K562 (cell line): ENCODE data around the gene DTNA. TPM values are rescaled to one million over a fixed set of nuclear protein-coding genes. Genes with fewer than 3 reads are reported as not detected.

ENCODE experiments used
- ATAC-seq: fragments of 200-7000 bp; cut with Tn5 transposase; 3 replicates; pipeline ENCODE4 v1.9.1; 2020; ENCODE audit warnings: moderate library complexity
- BruUV-seq: library from RNA; stranded (reverse); fragments of 400-500 nt; replicated peaks from 2 replicates; lab custom pipeline; 2021; lab: Mats Ljungman, UMichigan
- CTCF ChIA-PET: fragments of 300-600 bp; formaldehyde crosslinking; extraction: SDS; loops from one replicate; lab custom pipeline; 2021; ENCODE audit warnings: low intra/inter-chr PET ratio; lab: Yijun Ruan, JAX
- POLR2A ChIA-PET: fragments of 300-600, 350-650 bp; sonication (Branson Sonifier 250); formaldehyde crosslinking; extraction: SDS; loops from one replicate; lab custom pipeline; 2021; ENCODE audit warnings: antibody characterized with exemption, inconsistent platforms; lab: Yijun Ruan, JAX
- DNase-seq, 4 experiments: peaks; one replicate each; pipeline versions ENCODE4 v3.0.0 to v3.0.0-alpha.2; 2011 to 2018; ENCODE audit warnings: low spot score in 3 of 4, mixed read lengths in 3 of 4; ENCODE audit errors: extremely low read depth in 1 of 4
- FAIRE-seq: peaks from 2 replicates; lab custom pipeline; 2011; peaks lifted over from hg19 to GRCh38; lab: Jason Lieb, UNC
- H2AFZ ChIP-seq: 2 replicates; pipeline ENCODE4 v1.6.0; 2011; ENCODE audit warnings: low read depth, low read length, control low read depth, inconsistent platforms
- H3K27ac ChIP-seq: fragments of 200-600 bp; 3 replicates; pipeline ENCODE4 v1.8.0; 2011; ENCODE audit warnings: low read depth, mild to moderate bottlenecking, control low read depth, inconsistent platforms, low read length, moderate library complexity, mixed read lengths; ENCODE audit errors: extremely low read depth
- H3K27me3 ChIP-seq, 2 experiments: fragments of 300-600 bp in 1 of 2; 2 replicates in 1 of 2; 3 replicates in 1 of 2; pipeline versions ENCODE4 v1.6.0 to v1.8.0; 2011; ENCODE audit warnings: inconsistent platforms in 2 of 2, low read length in 2 of 2, mild to moderate bottlenecking in 1 of 2, mixed read lengths in 1 of 2, moderate library complexity in 1 of 2; ENCODE audit not compliant: control insufficient read depth in 2 of 2, insufficient read depth in 2 of 2
- H3K36me3 ChIP-seq: fragments of 300-600 bp; 3 replicates; pipeline ENCODE4 v1.8.0; 2011; ENCODE audit warnings: mild to moderate bottlenecking, low read length, inconsistent platforms; ENCODE audit not compliant: control insufficient read depth, insufficient read depth
- H3K4me1 ChIP-seq, 2 experiments: fragments of 200-600 bp in 1 of 2; replicated peaks in 1 of 2; 2 replicates in 1 of 2; 3 replicates in 1 of 2; pipeline versions ENCODE4 v1.5.1 to v1.8.0; 2011; ENCODE audit warnings: inconsistent platforms in 2 of 2, low read length in 2 of 2, mild to moderate bottlenecking in 1 of 2, mixed read lengths in 1 of 2, moderate library complexity in 1 of 2; ENCODE audit not compliant: control insufficient read depth in 2 of 2, insufficient read depth in 2 of 2
- H3K4me2 ChIP-seq: 2 replicates; pipeline ENCODE4 v1.6.1; 2011; ENCODE audit warnings: low read length, control low read depth, inconsistent platforms, mixed read lengths; ENCODE audit not compliant: insufficient read depth
- H3K4me3 ChIP-seq: fragments of 200-600 bp; sonication (generic), shearing (Covaris generic); 2 replicates; pipeline ENCODE4 v1.5.1; 2016; ENCODE audit warnings: control low read depth, inconsistent platforms
- H3K79me2 ChIP-seq: fragments of 200-600 bp; 3 replicates; pipeline ENCODE4 v1.8.0; 2011; ENCODE audit warnings: low read length, inconsistent platforms; ENCODE audit not compliant: control insufficient read depth, insufficient read depth
- H3K9ac ChIP-seq, 2 experiments: 2 replicates each; pipeline versions ENCODE4 v1.6.0 to v1.6.1; 2011; ENCODE audit warnings: low read depth in 2 of 2, low read length in 2 of 2, control low read depth in 1 of 2, inconsistent platforms in 1 of 2, mild to moderate bottlenecking in 1 of 2, mixed read lengths in 1 of 2; ENCODE audit not compliant: insufficient read depth in 1 of 2
- H3K9me1 ChIP-seq: one replicate; pipeline ENCODE4 v1.6.0; 2011; ENCODE audit warnings: inconsistent platforms, mild to moderate bottlenecking, low read length, moderate library complexity; ENCODE audit not compliant: control insufficient read depth, insufficient read depth
- H3K9me3 ChIP-seq: replicated peaks from 2 replicates; pipeline ENCODE4 v1.5.1; 2011; ENCODE audit warnings: low read depth, low read length, inconsistent platforms; ENCODE audit not compliant: control insufficient read depth, insufficient read depth
- H4K20me1 ChIP-seq: replicated peaks from 2 replicates; pipeline ENCODE4 v1.6.1; 2011; ENCODE audit warnings: low read length, inconsistent platforms, mixed read lengths; ENCODE audit not compliant: control insufficient read depth, insufficient read depth
- SPI1 ChIP-seq: IDR thresholded peaks from 2 replicates; pipeline ENCODE4 v1.6.1; 2011; ENCODE audit warnings: low read depth, low read length, control low read depth, borderline replicate concordance
- WGBS: fragments of 100-300 bp; shearing (Covaris generic); methylation state at CpG from one replicate; pipeline ENCODE4 v1.1.6; 2016; ENCODE audit warnings: low coverage, mixed read lengths; ENCODE audit not compliant: insufficient coverage; ENCODE audit errors: missing lambda C conversion rate; 5-methylcytosine and 5-hydroxymethylcytosine counted together
- in situ Hi-C: fragments of 300-500 bp; cut with MboI; formaldehyde crosslinking; loops from 4 replicates; pipeline ENCODE4 v1.15.0; 2018; ENCODE audit warnings: inconsistent platforms, mixed read lengths
- intact Hi-C: fragments of 100-400 bp; cut with micrococcal nuclease; formaldehyde crosslinking; loops from 2 replicates; pipeline ENCODE4 v1.14.2; 2022
- polyA plus RNA-seq, 8 experiments: library from polyadenylated mRNA; depleted of rRNA in 4 of 8; stranded (reverse) in 5 of 8; unstranded in 3 of 8; fragments of >200 nt; fragmentation: Nextera tagmentation in 2 of 8; fragmentation: Illumina TruSeq in 1 of 8; extraction: Ambion mirVana in 2 of 8; extraction: Trizol in 1 of 8; gene quantifications; 2 replicates each; pipeline versions ENCODE4 v1.2.1 to v1.2.3, GENCODE V29; 2011 to 2014; ENCODE audit warnings: inconsistent platforms in 1 of 8, missing spikeins in 1 of 8
- total RNA-seq, 7 experiments: library from RNA; depleted of rRNA in 6 of 7; stranded (reverse); fragments of >200 nt in 6 of 7; fragmentation: Illumina TruSeq in 2 of 7; extraction: Trizol in 2 of 7; gene quantifications; 2 replicates each; pipeline versions ENCODE4 v1.2.1 to v1.2.3, GENCODE V29; 2011 to 2021; ENCODE audit warnings: low replicate concordance in 1 of 7
- TF ChIP-seq, protein P1 (sequence below), 3 experiments: IDR thresholded peaks in 2 of 3; conservative IDR thresholded peaks in 1 of 3; 2 replicates each; pipeline ENCODE4 v1.5.1; 2011 to 2012; ENCODE audit warnings: low read length in 3 of 3, mild to moderate bottlenecking in 3 of 3, control low read depth in 2 of 3, improper control_type of control experiment in 1 of 3, inconsistent platforms in 1 of 3, low read depth in 1 of 3, mixed read lengths in 1 of 3, moderate library complexity in 1 of 3; ENCODE audit not compliant: insufficient read depth in 2 of 3

The DTNA gene
- total and polyA plus RNA-seq, 9 of the 15 experiments (the other 6 are each of a cell fraction or from before 2014, with no cell fraction given) = 0.07 to 2.4 (median 0.22) TPM; not detected in 2

- intact Hi-C loops = loop anchor here (10.0 kb wide), 2 partner anchors 298 to 508 kb away; partner anchors contain the start of gene ZNF396
- TF ChIP-seq, protein P1, sequence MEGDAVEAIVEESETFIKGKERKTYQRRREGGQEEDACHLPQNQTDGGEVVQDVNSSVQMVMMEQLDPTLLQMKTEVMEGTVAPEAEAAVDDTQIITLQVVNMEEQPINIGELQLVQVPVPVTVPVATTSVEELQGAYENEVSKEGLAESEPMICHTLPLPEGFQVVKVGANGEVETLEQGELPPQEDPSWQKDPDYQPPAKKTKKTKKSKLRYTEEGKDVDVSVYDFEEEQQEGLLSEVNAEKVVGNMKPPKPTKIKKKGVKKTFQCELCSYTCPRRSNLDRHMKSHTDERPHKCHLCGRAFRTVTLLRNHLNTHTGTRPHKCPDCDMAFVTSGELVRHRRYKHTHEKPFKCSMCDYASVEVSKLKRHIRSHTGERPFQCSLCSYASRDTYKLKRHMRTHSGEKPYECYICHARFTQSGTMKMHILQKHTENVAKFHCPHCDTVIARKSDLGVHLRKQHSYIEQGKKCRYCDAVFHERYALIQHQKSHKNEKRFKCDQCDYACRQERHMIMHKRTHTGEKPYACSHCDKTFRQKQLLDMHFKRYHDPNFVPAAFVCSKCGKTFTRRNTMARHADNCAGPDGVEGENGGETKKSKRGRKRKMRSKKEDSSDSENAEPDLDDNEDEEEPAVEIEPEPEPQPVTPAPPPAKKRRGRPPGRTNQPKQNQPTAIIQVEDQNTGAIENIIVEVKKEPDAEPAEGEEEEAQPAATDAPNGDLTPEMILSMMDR (IDR thresholded peaks at IDR 0.05 in 2 of 3, conservative IDR thresholded peaks at IDR 0.05 in 1 of 3; ENCODE audit: insufficient read depth in 2 of 3, low read depth in 1 of 3, low read length in 3 of 3) = peak; percentile 32 to 48 (median 35); a peak in 3 of 6 replicates
- TF ChIP-seq SPI1 = no peak
- FAIRE-seq = no peak
Observed at GRCh38 chr18:34866739-34867138, 156.6 kb downstream of the DTNA start.

More at GRCh38 chr18:34866739-34867138, 156.6 kb downstream of the DTNA start:
- H3K36me3 ChIP-seq = no peaks in the 10 kb centered on the region
- H3K9ac ChIP-seq = no peak overlapping the region
- no peak overlapping the region for H3K27ac ChIP-seq
- no TSS peak for BruUV-seq
- H3K9me3 ChIP-seq = no peaks in the 10 kb centered on the region
- H3K9me1 ChIP-seq = no peaks in the 10 kb centered on the region
- H3K4me1 ChIP-seq = no peaks in the 10 kb centered on the region
- WGBS = 0% methylated on average over 4 of the region's 4 CpGs
- no peaks in the 10 kb centered on the region for H4K20me1 ChIP-seq
- H3K79me2 ChIP-seq = no peaks in the 10 kb centered on the region
- ATAC-seq (peak; percentile 61; the same call in 2 of the 3 replicates), DNase-seq (peak in 1 of 4 experiments; percentile 13)
- no peak overlapping the region for H3K4me2 ChIP-seq
- no peak overlapping the region for H2AFZ ChIP-seq
- ChIA-PET CTCF (interaction anchor here (0.6 to 1.3 kb wide), 2 partner anchors 193 to 277 kb away, joined by 4 read pairs; no protein-coding TSS in a partner anchor), POLR2A (no interaction called here)
- in situ Hi-C loops = no loop called here
- H3K4me3 ChIP-seq = no peak overlapping the region
- H3K27me3 ChIP-seq = no peaks in the 10 kb centered on the region
